Fibroblast of villous mesenchyme (primary cell): ENCODE results near the gene SMLR1. TPM values are rescaled to one million over a fixed set of nuclear protein-coding genes. Genes with fewer than 3 reads are reported as not detected.

Experiments
- DNase-seq: peaks from one replicate; pipeline ENCODE4 v3.0.0-alpha.2; 2010; ENCODE audit warnings: low read depth
- H3K4me3 ChIP-seq: 2 replicates; pipeline ENCODE4 v1.5.1; 2011; ENCODE audit warnings: low read depth, mild to moderate bottlenecking, low read length
- CTCF ChIP-seq: IDR thresholded peaks from 2 replicates; pipeline ENCODE4 v1.5.1; 2012; ENCODE audit warnings: low read depth, mild to moderate bottlenecking, low read length; ENCODE audit not compliant: insufficient read depth
- total RNA-seq: library from RNA; depleted of rRNA; stranded (reverse); fragments of >200 nt; gene quantifications from 2 replicates; pipeline ENCODE4 v1.2.3, GENCODE V29; 2012

Gene SMLR1
- total RNA-seq, 1 donor: not detected

GRCh38 chr6:130841128-130841728, 14.0 kb downstream of the SMLR1 start:
- no peak for DNase-seq
- no peak for TF ChIP-seq CTCF
- no peak overlapping the region for H3K4me3 ChIP-seq

GRCh38 chr6:130843575-130844320, 16.5 kb downstream of the SMLR1 start:
- TF ChIP-seq CTCF: peak; percentile 54
- H3K4me3 ChIP-seq: no peak overlapping the region
- DNase-seq: peak; percentile 44

- DNase-seq: no peak
- no peak overlapping the region for H3K4me3 ChIP-seq
- TF ChIP-seq CTCF: no peak
Observed at GRCh38 chr6:130846501-130846900, 19.3 kb downstream of the SMLR1 start.

- TF ChIP-seq CTCF: no peak
- no peak overlapping the region for H3K4me3 ChIP-seq
- DNase-seq: no peak
Observed at GRCh38 chr6:130847001-130847910, 20.1 kb downstream of the SMLR1 start.

- no peak for TF ChIP-seq CTCF
- DNase-seq: no peak
- no peak overlapping the region for H3K4me3 ChIP-seq
Observed at GRCh38 chr6:130848945-130849344, 21.7 kb downstream of the SMLR1 start.

- no peak for DNase-seq
- no peak overlapping the region for H3K4me3 ChIP-seq
- no peak for TF ChIP-seq CTCF
Observed at GRCh38 chr6:130849594-130849993, 22.4 kb downstream of the SMLR1 start.
